Fibroblast of lung (primary cell): ENCODE results near the gene ARRDC1. TPM values are rescaled to one million over a fixed set of nuclear protein-coding genes. Genes with fewer than 3 reads are reported as not detected.

ENCODE experiments used
- DNase-seq, 2 donors: peaks; one replicate each; pipeline versions ENCODE4 v3.0.0 to v3.0.0-alpha.2; 2010; ENCODE audit warnings: low read depth in 2 of 2
- H2AFZ ChIP-seq: 2 replicates; pipeline ENCODE4 v1.5.1; 2012; ENCODE audit warnings: low read length, control low read depth, inconsistent platforms
- H3K27ac ChIP-seq: 2 replicates; pipeline ENCODE4 v1.5.1; 2011; ENCODE audit warnings: low read length, control low read depth; ENCODE audit not compliant: insufficient read depth
- H3K27me3 ChIP-seq: 2 replicates; pipeline ENCODE4 v1.5.1; 2011; ENCODE audit warnings: mild to moderate bottlenecking, low read length; ENCODE audit not compliant: control insufficient read depth, insufficient read depth
- H3K36me3 ChIP-seq: 2 replicates; pipeline ENCODE4 v1.5.1; 2011; ENCODE audit warnings: low read length; ENCODE audit not compliant: control insufficient read depth, insufficient read depth
- H3K4me1 ChIP-seq: 2 replicates; pipeline ENCODE4 v1.5.1; 2011; ENCODE audit warnings: low read length; ENCODE audit not compliant: control insufficient read depth, insufficient read depth; ENCODE audit errors: extremely low read depth
- H3K4me2 ChIP-seq: 2 replicates; pipeline ENCODE4 v1.5.1; 2011; ENCODE audit warnings: low read length, control low read depth; ENCODE audit not compliant: insufficient read depth; ENCODE audit errors: extremely low read depth
- H3K4me3 ChIP-seq, 4 experiments: fragments of 200-600 bp in 1 of 4; sonication (generic) in 1 of 4; replicated peaks in 1 of 4; 2 replicates each; pipeline ENCODE4 v1.5.1; 2011 to 2016; ENCODE audit warnings: low read length in 4 of 4, low read depth in 3 of 4, mild to moderate bottlenecking in 3 of 4, control low read depth in 2 of 4, inconsistent platforms in 1 of 4, mixed read lengths in 1 of 4; ENCODE audit not compliant: insufficient read depth in 1 of 4; ENCODE audit errors: control extremely low read depth in 1 of 4
- H3K79me2 ChIP-seq: 2 replicates; pipeline ENCODE4 v1.5.1; 2012; ENCODE audit warnings: mild to moderate bottlenecking, low read length, inconsistent platforms; ENCODE audit not compliant: control insufficient read depth, insufficient read depth
- H3K9ac ChIP-seq: 2 replicates; pipeline ENCODE4 v1.5.1; 2011; ENCODE audit warnings: mild to moderate bottlenecking, low read length, control low read depth; ENCODE audit not compliant: insufficient read depth
- H3K9me3 ChIP-seq: 2 replicates; pipeline ENCODE4 v1.5.1; 2012; ENCODE audit warnings: low read depth, low read length; ENCODE audit not compliant: control insufficient read depth, insufficient read depth
- H4K20me1 ChIP-seq: 2 replicates; pipeline ENCODE4 v1.5.1; 2011; ENCODE audit warnings: low read length; ENCODE audit not compliant: control insufficient read depth, insufficient read depth; ENCODE audit errors: extremely low read depth
- CTCF ChIP-seq, 2 donors: IDR thresholded peaks in 1 of 2; conservative IDR thresholded peaks in 1 of 2; 1 replicate in 1 of 2; 2 replicates in 1 of 2; pipeline ENCODE4 v1.5.1; 2011 to 2012; ENCODE audit warnings: low read length in 2 of 2, control low read depth in 1 of 2, inconsistent platforms in 1 of 2, low read depth in 1 of 2, mild to moderate bottlenecking in 1 of 2
- EZH2 ChIP-seq: IDR thresholded peaks from 2 replicates; pipeline ENCODE4 v1.5.1; 2012; ENCODE audit warnings: low read length, control low read depth, mild to moderate bottlenecking; ENCODE audit errors: missing control alignments
- polyA plus RNA-seq, 2 donors: library from polyadenylated mRNA; depleted of rRNA in 1 of 2; stranded (reverse) in 1 of 2; unstranded in 1 of 2; fragments of >200 nt; gene quantifications; 2 replicates each; pipeline ENCODE4 v1.2.1, GENCODE V29; 2011 to 2012; ENCODE audit warnings: missing spikeins in 1 of 2
- total RNA-seq: library from RNA; depleted of rRNA; stranded (reverse); fragments of >200 nt; gene quantifications from 2 replicates; pipeline ENCODE4 v1.2.1, GENCODE V29; 2014

The ARRDC1 gene
- total and polyA plus RNA-seq, 2 donors (not counting 1 experiment from before 2014, with no cell fraction given): 8.3 to 17.2 TPM

GRCh38 chr9:137583957-137584356 lies 21.5 kb upstream of the ARRDC1 start:
- no peaks in the 10 kb centered on the region for H3K27me3 ChIP-seq
- no peaks in the 10 kb centered on the region for H3K9me3 ChIP-seq
- H3K27ac ChIP-seq: no peak overlapping the region
- no peak overlapping the region for H3K4me2 ChIP-seq
- H3K4me3 ChIP-seq: no peak overlapping the region
- H4K20me1 ChIP-seq: no peaks in the 10 kb centered on the region
- peaks cover 28% of the 10 kb centered on the region for H3K36me3 ChIP-seq
- peaks cover 9% of the 10 kb centered on the region for H3K79me2 ChIP-seq
- TF ChIP-seq EZH2 (no peak), CTCF (conservative IDR thresholded peaks at IDR 0.05 in 1 of 2, IDR thresholded peaks at IDR 0.05 in 1 of 2; ENCODE audit: low read depth in 1 of 2, low read length in 2 of 2) (no peak)
- H3K9ac ChIP-seq: no peak overlapping the region
- H2AFZ ChIP-seq: no peak overlapping the region
- no peak for DNase-seq
- H3K4me1 ChIP-seq: peaks cover 2% of the 10 kb centered on the region

GRCh38 chr9:137586854-137587253 lies 18.6 kb upstream of the ARRDC1 start:
- Histone ChIP-seq H3K36me3 (peaks cover 28% of the 10 kb centered on the region), H3K27ac (no peak overlapping the region), H3K4me3 (no peak overlapping the region), H4K20me1 (no peaks in the 10 kb centered on the region), H3K4me1 (peaks cover 4% of the 10 kb centered on the region), H3K4me2 (no peak overlapping the region), H3K27me3 (no peaks in the 10 kb centered on the region), H3K9me3 (no peaks in the 10 kb centered on the region), H2AFZ (no peak overlapping the region), H3K9ac (no peak overlapping the region), H3K79me2 (peaks cover 18% of the 10 kb centered on the region)
- no peak for TF ChIP-seq CTCF (conservative IDR thresholded peaks at IDR 0.05 in 1 of 2, IDR thresholded peaks at IDR 0.05 in 1 of 2; ENCODE audit: low read depth in 1 of 2, low read length in 2 of 2)
- TF ChIP-seq EZH2: no peak
- no peak for DNase-seq

GRCh38 chr9:137588311-137588710 lies 17.2 kb upstream of the ARRDC1 start:
- Histone ChIP-seq H3K27ac (no peak overlapping the region), H3K4me1 (peaks cover 4% of the 10 kb centered on the region), H2AFZ (no peak overlapping the region), H3K27me3 (no peaks in the 10 kb centered on the region), H3K9ac (no peak overlapping the region), H3K9me3 (no peaks in the 10 kb centered on the region), H3K36me3 (peaks cover 21% of the 10 kb centered on the region), H3K4me3 (no peak overlapping the region), H3K79me2 (peaks cover 18% of the 10 kb centered on the region), H3K4me2 (no peak overlapping the region), H4K20me1 (no peaks in the 10 kb centered on the region)
- TF ChIP-seq EZH2 (no peak), CTCF (conservative IDR thresholded peaks at IDR 0.05 in 1 of 2, IDR thresholded peaks at IDR 0.05 in 1 of 2; ENCODE audit: low read depth in 1 of 2, low read length in 2 of 2) (no peak)
- no peak for DNase-seq
